Stimulated activated CD8-positive, alpha-beta memory T cell treated with anti-CD3 and anti-CD28 coated beads, Interleukin-15, amount 100 ng/mL, for 48 hours (primary cell): Measurements from ENCODE around the gene MAML2.
"Not testable (repeated sequence)": the region's sequence is repeated elsewhere in the genome, so short reads cannot be mapped to it uniquely, and the experiment has no call there.

Source experiments
- DNase-seq, 2 donors: peaks; one replicate each; pipeline ENCODE4 v3.0.0-alpha.2; 2020; ENCODE audit warnings: low read depth in 2 of 2

Gene MAML2

GRCh38 chr11:96271352-96271751 is 71.6 kb downstream of the MAML2 start:
- not testable (repeated sequence) for DNase-seq

- DNase-seq, result not testable (repeated sequence)
These were observed 74.5 kb downstream of the MAML2 start for GRCh38 chr11:96268527-96268926.

GRCh38 chr11:96267496-96268032 is 75.4 kb downstream of the MAML2 start:
- DNase-seq, result peak in 1 of 2 donors; percentile 40

GRCh38 chr11:96267001-96267495 is 75.9 kb downstream of the MAML2 start:
- DNase-seq, result no peak

GRCh38 chr11:96265972-96266371 is 77.0 kb downstream of the MAML2 start:
- no peak for DNase-seq

- DNase-seq, result no peak
These were observed 77.7 kb downstream of the MAML2 start for GRCh38 chr11:96265220-96265737.

GRCh38 chr11:96264364-96264763 is 78.6 kb downstream of the MAML2 start:
- DNase-seq, result no peak

GRCh38 chr11:96263238-96263763 is 79.7 kb downstream of the MAML2 start:
- no peak for DNase-seq

- DNase-seq, result no peak
These were observed 82.5 kb downstream of the MAML2 start for GRCh38 chr11:96260532-96260931.

- DNase-seq, result no peak
These were observed 82.9 kb downstream of the MAML2 start for GRCh38 chr11:96260067-96260511.

- no peak for DNase-seq
These were observed 83.7 kb downstream of the MAML2 start for GRCh38 chr11:96259134-96259830.

- no peak for DNase-seq
These were observed 84.7 kb downstream of the MAML2 start for GRCh38 chr11:96257972-96258934.

GRCh38 chr11:96257036-96257435 is 86.0 kb downstream of the MAML2 start:
- no peak for DNase-seq

GRCh38 chr11:96256215-96257011 is 86.6 kb downstream of the MAML2 start:
- DNase-seq, result no peak

- DNase-seq, result no peak
These were observed 88.1 kb downstream of the MAML2 start for GRCh38 chr11:96254854-96255253.

- DNase-seq, result no peak
These were observed 88.9 kb downstream of the MAML2 start for GRCh38 chr11:96254087-96254486.

- no peak for DNase-seq
These were observed 96.1 kb downstream of the MAML2 start for GRCh38 chr11:96246718-96247552.

GRCh38 chr11:96242971-96243647 is 99.9 kb downstream of the MAML2 start:
- peak; percentile 77 to 79 for DNase-seq

- no peak for DNase-seq
These were observed 100.7 kb downstream of the MAML2 start for GRCh38 chr11:96242191-96242847.
